ENCODE results near the gene RARRES1. TPM values are rescaled to one million over a fixed set of nuclear protein-coding genes. Genes with fewer than 3 reads are reported as not detected.

The RARRES1 gene
- total RNA-seq, 1 experiment from 2014 or later = 0.34 TPM

Other genes with a start within 250 kb of the RARRES1 start
- gene MLF1, start 161.3 kb downstream of the RARRES1 start, total RNA-seq (2014; rRNA removed) = 10.7 and 11.5 TPM in 2 replicates
- 58.2 and 75.2 TPM in 2 replicates for gene GFM1, start 87.9 kb downstream of the RARRES1 start, total RNA-seq (2014; rRNA removed)
- gene LXN, start 59.8 kb downstream of the RARRES1 start, total RNA-seq (2014; rRNA removed) = not detected in 2 replicates
- gene MFSD1, start 69.6 kb upstream of the RARRES1 start, total RNA-seq (2014; rRNA removed) = 107 and 116 TPM in 2 replicates